Thoracic aorta (tissue), 2 donors: ENCODE data around the gene NNT. TPM values are rescaled to one million over a fixed set of nuclear protein-coding genes. Genes with fewer than 3 reads are reported as not detected.
A peak's percentile ranks its signal among the peaks of the same experiment; 100 is the strongest.
"Not testable (repeated sequence)": the region's sequence is repeated elsewhere in the genome, so short reads cannot be mapped to it uniquely, and the experiment has no call there.

Experiments
- ATAC-seq: fragments of 150-250 bp; one replicate; pipeline ENCODE4 v1.8.0; 2017; ENCODE audit warnings: low read depth; ENCODE audit not compliant: insufficient number of reproducible peaks, low FRiP score
- DNase-seq: peaks from one replicate; pipeline ENCODE4 v3.0.0-alpha.2; 2020; ENCODE audit warnings: low spot score
- H3K27ac ChIP-seq, 2 donors: fragments of 200-600 bp; sonication (generic); 1 replicate in 1 of 2; 2 replicates in 1 of 2; pipeline ENCODE4 v1.5.1; 2016; ENCODE audit warnings: mild to moderate bottlenecking in 2 of 2, moderate library complexity in 2 of 2
- H3K27me3 ChIP-seq: fragments of 200-600 bp; sonication (generic); replicated peaks from 2 replicates; pipeline ENCODE4 v1.6.0; 2016; ENCODE audit warnings: mild to moderate bottlenecking; ENCODE audit not compliant: insufficient read depth
- H3K36me3 ChIP-seq: fragments of 200-600 bp; sonication (generic); one replicate; pipeline ENCODE4 v1.5.1; 2016
- H3K4me1 ChIP-seq, 2 donors: fragments of 200-600 bp; sonication (generic); 1 replicate in 1 of 2; 2 replicates in 1 of 2; pipeline versions ENCODE4 v1.5.1 to v1.6.0; 2016; ENCODE audit warnings: low read depth in 2 of 2, mild to moderate bottlenecking in 1 of 2; ENCODE audit not compliant: control insufficient read depth in 1 of 2
- H3K4me3 ChIP-seq: fragments of 200-600 bp; sonication (generic); 2 replicates; pipeline ENCODE4 v1.5.1; 2016; ENCODE audit warnings: mild to moderate bottlenecking
- H3K9me3 ChIP-seq: fragments of 200-600 bp; sonication (generic); 2 replicates; pipeline ENCODE4 v1.5.1; 2016
- total RNA-seq, 2 donors: library from RNA; depleted of rRNA; stranded (reverse); fragments of >200 nt; gene quantifications; one replicate each; pipeline versions ENCODE4 v1.1.0 to v1.2.3, GENCODE V29; 2016
- TF ChIP-seq, protein P1 (sequence below): fragments of 200-600 bp; sonication (generic); IDR thresholded peaks from one replicate; pipeline ENCODE4 v1.5.1; 2019; ENCODE audit warnings: antibody characterized with exemption

NNT gene
- total RNA-seq, 2 donors from 2014 or later = 27.9 to 28.9 TPM

DNA sequence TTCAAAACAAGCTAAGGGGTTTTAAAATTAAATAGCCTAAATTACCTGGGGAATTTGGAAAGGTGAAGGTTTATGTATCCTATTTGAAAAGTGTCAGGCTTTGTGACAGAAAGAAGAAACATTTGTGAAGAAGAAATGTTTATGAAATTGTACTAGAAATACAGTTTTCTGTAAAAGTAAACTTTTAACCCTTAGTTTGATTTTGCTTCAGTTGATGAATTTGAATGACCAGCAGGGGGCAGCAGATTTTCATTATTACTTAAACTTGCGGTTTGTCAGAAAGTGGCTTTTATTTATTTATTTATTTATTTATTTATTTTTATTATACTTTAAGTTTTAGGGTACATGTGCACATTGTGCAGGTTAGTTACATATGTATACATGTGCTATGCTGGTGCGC lies 58.1 kb downstream of the NNT start:
- no peak for DNase-seq
- H3K27me3 ChIP-seq = no peaks in the 10 kb centered on the region
- ATAC-seq = no peak
- TF ChIP-seq, protein P1, sequence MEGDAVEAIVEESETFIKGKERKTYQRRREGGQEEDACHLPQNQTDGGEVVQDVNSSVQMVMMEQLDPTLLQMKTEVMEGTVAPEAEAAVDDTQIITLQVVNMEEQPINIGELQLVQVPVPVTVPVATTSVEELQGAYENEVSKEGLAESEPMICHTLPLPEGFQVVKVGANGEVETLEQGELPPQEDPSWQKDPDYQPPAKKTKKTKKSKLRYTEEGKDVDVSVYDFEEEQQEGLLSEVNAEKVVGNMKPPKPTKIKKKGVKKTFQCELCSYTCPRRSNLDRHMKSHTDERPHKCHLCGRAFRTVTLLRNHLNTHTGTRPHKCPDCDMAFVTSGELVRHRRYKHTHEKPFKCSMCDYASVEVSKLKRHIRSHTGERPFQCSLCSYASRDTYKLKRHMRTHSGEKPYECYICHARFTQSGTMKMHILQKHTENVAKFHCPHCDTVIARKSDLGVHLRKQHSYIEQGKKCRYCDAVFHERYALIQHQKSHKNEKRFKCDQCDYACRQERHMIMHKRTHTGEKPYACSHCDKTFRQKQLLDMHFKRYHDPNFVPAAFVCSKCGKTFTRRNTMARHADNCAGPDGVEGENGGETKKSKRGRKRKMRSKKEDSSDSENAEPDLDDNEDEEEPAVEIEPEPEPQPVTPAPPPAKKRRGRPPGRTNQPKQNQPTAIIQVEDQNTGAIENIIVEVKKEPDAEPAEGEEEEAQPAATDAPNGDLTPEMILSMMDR = peak; percentile 63
- no peak overlapping the region for H3K4me3 ChIP-seq
- no peak overlapping the region for H3K27ac ChIP-seq
- H3K4me1 ChIP-seq = peaks cover 0 to 9% of the 10 kb centered on the region in 2 donors
- peaks cover 16% of the 10 kb centered on the region for H3K36me3 ChIP-seq
- H3K9me3 ChIP-seq = no peaks in the 10 kb centered on the region

- no peaks in the 10 kb centered on the region for H3K9me3 ChIP-seq
- peaks cover 0 to 9% of the 10 kb centered on the region in 2 donors for H3K4me1 ChIP-seq
- no peak for ATAC-seq
- no peaks in the 10 kb centered on the region for H3K27me3 ChIP-seq
- H3K27ac ChIP-seq = no peak overlapping the region
- no peak overlapping the region for H3K4me3 ChIP-seq
- DNase-seq = no peak
- TF ChIP-seq, protein P1 = no peak
- H3K36me3 ChIP-seq = peaks cover 6% of the 10 kb centered on the region
These were observed 60.9 kb downstream of the NNT start for GRCh38 chr5:43663916-43664315.

DNA sequence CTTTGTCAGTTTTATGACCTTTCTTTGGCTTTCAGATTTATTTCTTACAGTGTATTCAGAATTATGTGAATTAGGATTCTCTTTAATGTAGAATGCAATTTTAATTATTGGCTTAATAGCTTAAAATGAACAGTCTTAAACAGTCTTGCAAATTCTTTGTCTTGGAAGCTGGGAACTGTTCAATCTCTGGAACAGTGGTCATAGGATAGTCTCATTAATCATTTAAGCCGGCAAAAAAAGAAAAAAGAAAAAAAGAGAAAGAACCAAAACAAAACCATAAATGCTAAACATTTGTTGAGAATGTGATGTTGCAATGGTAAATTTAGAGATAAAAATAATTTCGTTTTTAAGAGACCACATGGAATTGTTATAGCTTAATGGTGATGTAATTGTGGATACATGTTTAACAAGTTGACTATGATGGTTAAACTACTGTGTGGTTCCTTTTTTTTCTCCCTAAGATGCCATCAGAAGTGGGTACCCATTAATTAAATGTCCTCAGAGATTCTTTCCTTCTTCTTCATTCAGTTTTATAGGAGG lies 61.6 kb downstream of the NNT start:
- Histone ChIP-seq H3K9me3 (no peaks in the 10 kb centered on the region), H3K36me3 (peaks cover 1% of the 10 kb centered on the region), H3K4me1 (peaks cover 0 to 9% of the 10 kb centered on the region in 2 donors), H3K27ac (no peak overlapping the region), H3K27me3 (no peaks in the 10 kb centered on the region), H3K4me3 (no peak overlapping the region)
- no peak for ATAC-seq
- DNase-seq = no peak
- TF ChIP-seq, protein P1 = no peak

DNA sequence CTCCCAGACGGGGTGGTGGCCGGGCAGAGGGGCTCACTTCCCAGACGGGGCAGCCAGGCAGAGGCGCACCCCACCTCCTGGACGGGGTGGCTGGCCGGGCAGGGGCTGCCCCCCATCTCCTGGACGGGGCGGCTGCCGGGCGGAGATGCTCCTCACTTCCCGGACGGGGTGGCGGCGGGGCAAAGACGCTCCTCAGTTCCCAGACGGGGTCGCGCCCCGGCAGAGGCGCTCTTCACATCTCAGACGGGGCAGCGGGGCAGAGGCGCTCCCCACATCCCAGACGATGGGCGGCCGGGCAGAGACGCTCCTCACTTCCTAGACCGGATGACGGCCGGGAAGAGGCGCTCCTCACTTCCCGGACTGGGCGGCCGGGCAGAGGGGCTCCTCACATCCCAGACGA lies 62.8 kb downstream of the NNT start:
- not testable (repeated sequence) for H3K27ac ChIP-seq, H3K4me1 ChIP-seq, ATAC-seq, H3K9me3 ChIP-seq, H3K36me3 ChIP-seq, H3K4me3 ChIP-seq, DNase-seq, H3K27me3 ChIP-seq

DNA sequence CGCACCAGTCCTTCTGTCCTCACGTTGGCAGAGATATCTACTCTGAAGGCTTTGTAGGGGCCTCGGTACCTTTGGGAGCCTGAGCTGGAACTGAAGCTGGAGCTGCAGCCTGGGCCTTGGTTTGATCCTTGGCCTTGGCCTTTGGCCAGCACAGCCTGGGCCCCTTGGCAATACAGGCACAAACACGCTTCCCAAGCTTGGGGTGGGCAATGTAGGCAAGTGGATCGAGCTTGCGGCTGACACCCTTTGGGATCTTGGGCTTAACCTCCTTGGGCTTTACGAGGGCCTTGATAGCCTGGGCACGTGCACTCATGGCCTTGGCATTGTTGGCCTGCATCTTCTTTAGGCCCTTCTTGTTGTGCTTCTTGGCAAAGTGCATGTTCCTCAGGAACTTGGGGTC lies 63.7 kb downstream of the NNT start:
- DNase-seq, H3K36me3 ChIP-seq, H3K9me3 ChIP-seq, ATAC-seq, H3K4me3 ChIP-seq, H3K4me1 ChIP-seq, H3K27me3 ChIP-seq, H3K27ac ChIP-seq: not testable (repeated sequence)

- H3K27ac ChIP-seq, ATAC-seq, DNase-seq, H3K9me3 ChIP-seq, H3K27me3 ChIP-seq, H3K4me3 ChIP-seq, H3K36me3 ChIP-seq, H3K4me1 ChIP-seq: not testable (repeated sequence)
These were observed 64.4 kb downstream of the NNT start for GRCh38 chr5:43667379-43667778.

DNA sequence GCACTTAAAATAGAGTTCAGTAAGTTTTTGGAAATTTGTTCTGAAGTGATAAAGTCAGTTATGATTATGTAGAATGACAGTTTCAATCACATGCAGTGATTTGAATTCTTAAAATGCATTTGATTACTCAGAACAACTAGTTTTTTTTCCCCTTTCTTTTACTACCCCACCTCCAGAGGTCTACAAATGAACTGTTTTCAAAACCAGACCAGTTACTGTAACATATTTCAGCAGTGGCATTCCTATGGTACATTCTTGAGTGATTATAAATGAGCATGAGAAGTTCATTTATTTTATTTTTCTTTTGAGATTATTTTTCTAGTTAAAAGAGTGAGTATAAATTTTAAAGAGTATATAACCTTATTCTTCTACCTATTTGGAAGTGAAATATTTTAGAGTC lies 71.6 kb downstream of the NNT start:
- H3K36me3 ChIP-seq = peaks cover 3% of the 10 kb centered on the region
- peaks cover 0 to 18% of the 10 kb centered on the region in 2 donors for H3K4me1 ChIP-seq
- DNase-seq (no peak), ATAC-seq (no peak)
- TF ChIP-seq, protein P1 = no peak
- no peak overlapping the region for H3K27ac ChIP-seq
- no peaks in the 10 kb centered on the region for H3K27me3 ChIP-seq
- H3K9me3 ChIP-seq = no peaks in the 10 kb centered on the region
- no peak overlapping the region for H3K4me3 ChIP-seq
